Ishikawa (cell line): ENCODE measurements around the gene F10.

Experiments
- CEBPB ChIP-seq: IDR thresholded peaks from 2 replicates; pipeline ENCODE4 v1.6.1; 2012
- CREB1 ChIP-seq: IDR thresholded peaks from 2 replicates; pipeline ENCODE4 v1.6.1; 2012; ENCODE audit warnings: low read depth
- EGR1 ChIP-seq: IDR thresholded peaks from 2 replicates; pipeline ENCODE4 v1.6.1; 2012
- EP300 ChIP-seq: IDR thresholded peaks from 2 replicates; pipeline ENCODE4 v1.6.1; 2012; ENCODE audit warnings: borderline replicate concordance
- FOXM1 ChIP-seq: IDR thresholded peaks from 2 replicates; pipeline ENCODE4 v1.6.1; 2012; ENCODE audit warnings: low read depth, borderline replicate concordance
- MAX ChIP-seq: IDR thresholded peaks from 2 replicates; pipeline ENCODE4 v1.6.1; 2012
- NFIC ChIP-seq: IDR thresholded peaks from 2 replicates; pipeline ENCODE4 v1.6.1; 2012
- RAD21 ChIP-seq: IDR thresholded peaks from 2 replicates; pipeline ENCODE4 v1.6.1; 2012; ENCODE audit warnings: low read depth
- REST ChIP-seq: IDR thresholded peaks from 2 replicates; pipeline ENCODE4 v1.6.1; 2012; ENCODE audit warnings: low read depth, mild to moderate bottlenecking
- TAF1 ChIP-seq: IDR thresholded peaks from 2 replicates; pipeline ENCODE4 v1.6.1; 2012; ENCODE audit warnings: low read depth, mild to moderate bottlenecking
- TCF12 ChIP-seq: IDR thresholded peaks from 2 replicates; pipeline ENCODE4 v1.6.1; 2012; ENCODE audit warnings: low read depth
- TEAD4 ChIP-seq: IDR thresholded peaks from 2 replicates; pipeline ENCODE4 v1.6.1; 2012
- USF1 ChIP-seq: IDR thresholded peaks from 2 replicates; pipeline ENCODE4 v1.6.1; 2012
- YY1 ChIP-seq: IDR thresholded peaks from 2 replicates; pipeline ENCODE4 v1.6.1; 2012; ENCODE audit warnings: low read depth
- ZBTB7A ChIP-seq: IDR thresholded peaks from 2 replicates; pipeline ENCODE4 v1.6.1; 2012; ENCODE audit warnings: low read depth

Gene F10

GRCh38 chr13:113090415-113090770 is 32.2 kb upstream of the F10 start:
- no peak for TF ChIP-seq REST
- no peak for TF ChIP-seq TEAD4
- TF ChIP-seq CEBPB = no peak
- no peak for TF ChIP-seq EP300
- TF ChIP-seq RAD21 = no peak
- TF ChIP-seq TCF12 = no peak
- no peak for TF ChIP-seq EGR1
- no peak for TF ChIP-seq MAX
- TF ChIP-seq ZBTB7A = no peak
- no peak for TF ChIP-seq USF1
- TF ChIP-seq YY1 = no peak
- no peak for TF ChIP-seq TAF1

- TF ChIP-seq TAF1 = no peak
- TF ChIP-seq ZBTB7A = no peak
- no peak for TF ChIP-seq TEAD4
- no peak for TF ChIP-seq EGR1
- no peak for TF ChIP-seq RAD21
- no peak for TF ChIP-seq TCF12
- TF ChIP-seq CREB1 = no peak
- TF ChIP-seq EP300 = no peak
- TF ChIP-seq NFIC = no peak
- no peak for TF ChIP-seq CEBPB
- no peak for TF ChIP-seq YY1
- TF ChIP-seq USF1 = no peak
- TF ChIP-seq FOXM1 = no peak
- TF ChIP-seq REST = no peak
- TF ChIP-seq MAX = no peak
Observed at GRCh38 chr13:113090806-113091205, 31.8 kb upstream of the F10 start.

- TF ChIP-seq FOXM1 (no peak), ZBTB7A (no peak), CREB1 (no peak), NFIC (no peak), RAD21 (no peak), EP300 (no peak), MAX (no peak), TEAD4 (no peak), CEBPB (no peak), TAF1 (no peak), TCF12 (no peak), USF1 (no peak), YY1 (no peak), REST (no peak), EGR1 (no peak)
Observed at GRCh38 chr13:113091211-113091771, 31.3 kb upstream of the F10 start.
